SK-N-MC (cell line): ENCODE results near the gene GRXCR1.

Source experiments
- EZH2 ChIP-seq: fragments of 200-600 bp; sonication (generic); IDR thresholded peaks from one replicate; pipeline ENCODE4 v1.6.1; 2017; ENCODE audit warnings: antibody characterized with exemption
- FOXP2 ChIP-seq: optimal IDR thresholded peaks from 2 replicates; pipeline ENCODE3; 2011; ENCODE audit warnings: mild to moderate bottlenecking, moderate library complexity; ENCODE audit not compliant: insufficient read depth; ENCODE audit errors: extremely low read length, control extremely low read depth

GRCh38 chr4:42965326-42965725 is 72.8 kb downstream of the GRXCR1 start:
- TF ChIP-seq EZH2: no peak
- TF ChIP-seq FOXP2: no peak
